PFSK-1 (cell line): ENCODE data around the gene IKZF5.

ENCODE experiments used
- POLR2AphosphoS5 ChIP-seq: IDR thresholded peaks from 2 replicates; pipeline ENCODE4 v1.6.1; 2012; ENCODE audit warnings: low read depth, mild to moderate bottlenecking, control low read depth, low read length, moderate library complexity
- SIN3A ChIP-seq: IDR thresholded peaks from 2 replicates; pipeline ENCODE4 v1.6.1; 2012; ENCODE audit warnings: mild to moderate bottlenecking, low read length, moderate library complexity, borderline replicate concordance; ENCODE audit not compliant: insufficient read depth
- TF ChIP-seq, protein P1 (sequence below), 2 experiments: IDR thresholded peaks; 2 replicates each; pipeline versions ENCODE4 v1.6.1 to v1.8.0; 2011 to 2012; ENCODE audit warnings: low read depth in 2 of 2, low read length in 2 of 2, control low read depth in 1 of 2, inconsistent platforms in 1 of 2, mild to moderate bottlenecking in 1 of 2, moderate library complexity in 1 of 2; ENCODE audit not compliant: insufficient read depth in 1 of 2

DNA sequence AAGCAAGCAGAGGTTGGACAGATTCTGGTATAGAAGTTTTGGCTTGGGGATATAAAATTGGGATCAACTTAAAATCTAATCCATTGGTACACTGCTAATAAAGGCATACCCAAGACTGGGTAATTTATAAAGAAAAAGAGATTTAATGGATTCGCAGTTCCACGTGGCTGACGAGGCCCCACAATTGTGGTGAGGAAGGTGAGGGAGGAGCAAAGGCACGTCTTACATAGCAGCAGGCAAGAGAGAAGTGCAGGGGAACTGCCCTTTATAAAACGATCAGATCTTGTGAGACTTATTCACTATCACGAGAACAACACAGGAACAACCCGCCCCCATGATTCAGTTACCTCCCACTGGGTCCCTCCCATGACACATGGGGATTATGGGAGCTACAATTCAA is 9.9 kb upstream of the IKZF5 start:
- TF ChIP-seq POLR2AphosphoS5 = no peak
- no peak for TF ChIP-seq SIN3A
- TF ChIP-seq, protein P1, sequence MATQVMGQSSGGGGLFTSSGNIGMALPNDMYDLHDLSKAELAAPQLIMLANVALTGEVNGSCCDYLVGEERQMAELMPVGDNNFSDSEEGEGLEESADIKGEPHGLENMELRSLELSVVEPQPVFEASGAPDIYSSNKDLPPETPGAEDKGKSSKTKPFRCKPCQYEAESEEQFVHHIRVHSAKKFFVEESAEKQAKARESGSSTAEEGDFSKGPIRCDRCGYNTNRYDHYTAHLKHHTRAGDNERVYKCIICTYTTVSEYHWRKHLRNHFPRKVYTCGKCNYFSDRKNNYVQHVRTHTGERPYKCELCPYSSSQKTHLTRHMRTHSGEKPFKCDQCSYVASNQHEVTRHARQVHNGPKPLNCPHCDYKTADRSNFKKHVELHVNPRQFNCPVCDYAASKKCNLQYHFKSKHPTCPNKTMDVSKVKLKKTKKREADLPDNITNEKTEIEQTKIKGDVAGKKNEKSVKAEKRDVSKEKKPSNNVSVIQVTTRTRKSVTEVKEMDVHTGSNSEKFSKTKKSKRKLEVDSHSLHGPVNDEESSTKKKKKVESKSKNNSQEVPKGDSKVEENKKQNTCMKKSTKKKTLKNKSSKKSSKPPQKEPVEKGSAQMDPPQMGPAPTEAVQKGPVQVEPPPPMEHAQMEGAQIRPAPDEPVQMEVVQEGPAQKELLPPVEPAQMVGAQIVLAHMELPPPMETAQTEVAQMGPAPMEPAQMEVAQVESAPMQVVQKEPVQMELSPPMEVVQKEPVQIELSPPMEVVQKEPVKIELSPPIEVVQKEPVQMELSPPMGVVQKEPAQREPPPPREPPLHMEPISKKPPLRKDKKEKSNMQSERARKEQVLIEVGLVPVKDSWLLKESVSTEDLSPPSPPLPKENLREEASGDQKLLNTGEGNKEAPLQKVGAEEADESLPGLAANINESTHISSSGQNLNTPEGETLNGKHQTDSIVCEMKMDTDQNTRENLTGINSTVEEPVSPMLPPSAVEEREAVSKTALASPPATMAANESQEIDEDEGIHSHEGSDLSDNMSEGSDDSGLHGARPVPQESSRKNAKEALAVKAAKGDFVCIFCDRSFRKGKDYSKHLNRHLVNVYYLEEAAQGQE (IDR thresholded peaks at IDR 0.05; ENCODE audit: insufficient read depth in 1 of 2, low read depth in 2 of 2, low read length in 2 of 2) = no peak
